ENCODE data around the gene CWC22. TPM values are rescaled to one million over a fixed set of nuclear protein-coding genes. Genes with fewer than 3 reads are reported as not detected.

CWC22 gene
- total RNA-seq, 6 donors from 2014 or later = 9.5 to 31.5 (median 17.3) TPM

DNA sequence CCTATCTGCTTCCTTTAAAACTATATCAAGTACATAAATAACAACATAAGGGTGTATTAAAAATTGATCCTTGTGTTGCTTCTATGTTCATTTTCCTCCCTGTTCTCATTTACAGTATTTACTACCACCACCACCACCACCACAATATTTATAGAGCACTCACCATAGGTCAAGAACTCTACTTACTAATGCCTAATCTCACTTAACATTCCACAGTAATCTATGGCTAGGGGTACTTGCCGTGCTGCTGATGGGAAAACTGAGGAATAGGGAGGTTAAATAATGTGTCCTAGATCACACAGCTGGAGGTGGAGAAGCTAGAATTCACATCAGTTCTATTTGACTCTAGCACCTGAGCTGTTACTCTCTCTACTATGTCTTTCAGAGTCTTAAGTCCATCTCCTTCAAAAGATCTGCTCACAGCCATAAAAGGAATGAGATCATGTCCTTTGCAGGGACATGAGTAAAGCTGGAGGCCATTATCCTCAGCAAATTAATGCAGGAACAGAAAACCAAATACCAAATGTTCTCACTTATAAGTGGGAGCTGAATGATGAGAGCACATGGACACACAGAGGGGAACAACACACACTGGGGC lies 91.6 kb downstream of the CWC22 start:
- Histone ChIP-seq H3K27me3 (no peaks in the 10 kb centered on the region), H3K27ac (no peak overlapping the region), H3K36me3 (no peaks in the 10 kb centered on the region), H3K9me3 (no peaks in the 10 kb centered on the region), H3K4me3 (no peak overlapping the region), H3K4me1 (no peaks in the 10 kb centered on the region)
- ATAC-seq (ENCODE audit: low FRiP score in 2 of 2) (no peak), DNase-seq (no peak)
- 52 to 53% methylated on average over 1 of the region's 1 CpG for WGBS, 2 donors
- TF ChIP-seq POLR2AphosphoS5 (IDR thresholded peaks at IDR 0.05) (no peak), EP300 (IDR thresholded peaks at IDR 0.05) (no peak), CTCF (IDR thresholded peaks at IDR 0.05) (no peak), POLR2A (IDR thresholded peaks at IDR 0.05) (no peak)

- H3K4me3 ChIP-seq = no peak overlapping the region
- 88 to 94% methylated on average over 4 of the region's 4 CpGs for WGBS, 2 donors
- TF ChIP-seq CTCF (IDR thresholded peaks at IDR 0.05) (no peak), POLR2AphosphoS5 (IDR thresholded peaks at IDR 0.05) (no peak), EP300 (IDR thresholded peaks at IDR 0.05) (no peak), POLR2A (IDR thresholded peaks at IDR 0.05) (no peak)
- H3K4me1 ChIP-seq = no peaks in the 10 kb centered on the region
- no peak overlapping the region for H3K27ac ChIP-seq
- ATAC-seq (ENCODE audit: low FRiP score in 2 of 2) (no peak), DNase-seq (no peak)
- no peaks in the 10 kb centered on the region for H3K27me3 ChIP-seq
- no peaks in the 10 kb centered on the region for H3K36me3 ChIP-seq
- H3K9me3 ChIP-seq = no peaks in the 10 kb centered on the region
These were observed 93.3 kb downstream of the CWC22 start for GRCh38 chr2:179913809-179914208.

GRCh38 chr2:179911569-179911968 lies 95.5 kb downstream of the CWC22 start:
- no peaks in the 10 kb centered on the region for H3K4me1 ChIP-seq
- no peak overlapping the region for H3K27ac ChIP-seq
- DNase-seq (no peak), ATAC-seq (ENCODE audit: low FRiP score in 2 of 2) (no peak)
- H3K27me3 ChIP-seq = no peaks in the 10 kb centered on the region
- no peak overlapping the region for H3K4me3 ChIP-seq
- H3K36me3 ChIP-seq = no peaks in the 10 kb centered on the region
- no peaks in the 10 kb centered on the region for H3K9me3 ChIP-seq
- 60 to 85% methylated on average over 3 of the region's 3 CpGs for WGBS, 2 donors
- TF ChIP-seq CTCF (IDR thresholded peaks at IDR 0.05) (no peak), EP300 (IDR thresholded peaks at IDR 0.05) (no peak), POLR2AphosphoS5 (IDR thresholded peaks at IDR 0.05) (no peak)

DNA sequence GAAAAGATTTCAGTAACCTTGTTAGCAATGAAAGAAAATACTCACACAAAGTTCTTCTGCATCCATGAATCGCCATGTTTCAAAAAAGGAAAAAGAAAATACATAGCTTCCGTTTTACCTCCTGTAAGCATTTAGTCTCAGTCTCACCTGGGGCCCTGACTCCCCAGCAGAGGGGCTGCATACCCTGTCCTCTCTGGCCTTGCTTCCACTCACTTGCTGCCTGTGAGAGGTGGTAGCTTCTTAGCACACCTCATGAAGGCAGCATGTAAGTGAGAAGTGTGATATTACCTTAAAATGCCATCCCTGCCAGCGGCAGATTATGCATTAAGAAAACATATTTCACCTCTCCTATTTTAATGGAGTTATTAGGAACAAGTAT lies 96.4 kb downstream of the CWC22 start:
- TF ChIP-seq EP300 (IDR thresholded peaks at IDR 0.05) (no peak), POLR2A (IDR thresholded peaks at IDR 0.05) (no peak), CTCF (IDR thresholded peaks at IDR 0.05) (no peak), POLR2AphosphoS5 (IDR thresholded peaks at IDR 0.05) (no peak)
- no peaks in the 10 kb centered on the region for H3K36me3 ChIP-seq
- no peak for DNase-seq
- ATAC-seq (ENCODE audit: low FRiP score in 2 of 2) = no peak
- no peak overlapping the region for H3K4me3 ChIP-seq
- H3K4me1 ChIP-seq = no peaks in the 10 kb centered on the region
- H3K9me3 ChIP-seq = no peaks in the 10 kb centered on the region
- H3K27me3 ChIP-seq = no peaks in the 10 kb centered on the region
- WGBS, 2 donors = 62 to 75% methylated on average over 3 of the region's 3 CpGs
- H3K27ac ChIP-seq = no peak overlapping the region
